ENCODE data around the gene CCSER1.

GRCh38 chr4:90415116-90415515 lies 287.9 kb downstream of the CCSER1 start:
- TF ChIP-seq CTCF (IDR thresholded peaks at IDR 0.05; ENCODE audit: low read depth, low read length, poor library complexity, severe bottlenecking) (no peak), EZH2phosphoT487 (IDR thresholded peaks at IDR 0.05; ENCODE audit: borderline replicate concordance, low read length) (no peak)
